Prostate gland (tissue), 2 donors: ENCODE results near the gene IFIT3.

Source experiments
- CTCF ChIP-seq, 4 experiments: fragments of 200-600 bp in 2 of 4; fragments of 450-650 bp in 2 of 4; sonication (generic) in 2 of 4; IDR thresholded peaks; 1 replicate in 3 of 4; 2 replicates in 1 of 4; pipeline ENCODE4 v1.5.1; 2016 to 2019; ENCODE audit warnings: antibody characterized with exemption in 4 of 4, mild to moderate bottlenecking in 2 of 4, moderate library complexity in 2 of 4
- POLR2AphosphoS5 ChIP-seq: sonication (generic); formaldehyde crosslinking; IDR thresholded peaks from one replicate; pipeline ENCODE4 v1.6.1; 2017; ENCODE audit warnings: antibody characterized with exemption

GRCh38 chr10:89295597-89295996, 32.2 kb upstream of the IFIT3 start:
- TF ChIP-seq CTCF (IDR thresholded peaks at IDR 0.05) (no peak), POLR2AphosphoS5 (no peak)
